ENCODE data around the gene CHRNA10.
"Not testable (repeated sequence)": the region's sequence is repeated elsewhere in the genome, so short reads cannot be mapped to it uniquely, and the experiment has no call there.

CHRNA10 gene

DNA sequence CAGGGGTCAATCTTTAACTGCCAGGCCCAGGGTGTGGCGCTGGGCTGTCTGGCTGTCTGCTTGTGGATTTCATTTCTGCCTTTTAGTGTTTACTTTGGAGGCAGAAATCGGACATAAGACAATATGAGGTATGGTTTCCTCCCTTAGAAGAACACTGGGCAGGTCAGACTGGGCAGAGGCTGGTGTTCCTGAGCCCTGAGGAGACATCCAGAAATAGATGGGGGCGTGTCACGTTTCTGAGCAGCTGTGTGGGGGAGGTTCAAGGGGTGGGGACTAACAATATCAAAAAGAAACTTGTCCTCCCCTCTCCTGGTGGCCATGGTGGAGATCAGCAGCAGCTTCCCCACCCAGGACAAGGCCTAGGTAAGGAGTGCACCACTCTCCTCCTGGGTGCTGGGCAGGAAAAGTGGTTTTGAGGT is 26.4 kb downstream of the CHRNA10 start, which contains the start of gene ART1:
Gene ART1, plus strand, starts transcription at position 312 of the 419 bp plus-strand sequence. CDS start 14,086 bp downstream, outside the sequence.
- Histone ChIP-seq H4K20me1 (ENCODE audit: control insufficient read depth, insufficient read depth, low read depth, low read length) (no peaks in the 10 kb centered on the region), H3K79me2 (ENCODE audit: control insufficient read depth, low read length) (no peaks in the 10 kb centered on the region), H3K9me3 (ENCODE audit: control insufficient read depth, insufficient read depth, low read length) (no peaks in the 10 kb centered on the region), H3K36me3 (ENCODE audit: control insufficient read depth, low read length) (no peaks in the 10 kb centered on the region), H3K4me3 (ENCODE audit: low read length) (no peak within 1 kb of the TSS), H3K4me1 (ENCODE audit: control insufficient read depth, low read length) (no peaks in the 10 kb centered on the region), H3K27ac (ENCODE audit: low read depth, low read length) (no peak within 1 kb of the TSS), H3F3A (ENCODE audit: control insufficient read depth, insufficient read depth) (no peaks in the 10 kb centered on the region), H3K27me3 (ENCODE audit: control insufficient read depth, low read length) (no peaks in the 10 kb centered on the region), H3K9me2 (replicated peaks; ENCODE audit: control insufficient read depth, low read length) (no peaks in the 10 kb centered on the region), H3K4me2 (ENCODE audit: low read length) (no peak within 1 kb of the TSS)
- no peak for TF ChIP-seq EZH2phosphoT487 (IDR thresholded peaks at IDR 0.05; ENCODE audit: borderline replicate concordance, low read length)
- TF ChIP-seq, protein P1, sequence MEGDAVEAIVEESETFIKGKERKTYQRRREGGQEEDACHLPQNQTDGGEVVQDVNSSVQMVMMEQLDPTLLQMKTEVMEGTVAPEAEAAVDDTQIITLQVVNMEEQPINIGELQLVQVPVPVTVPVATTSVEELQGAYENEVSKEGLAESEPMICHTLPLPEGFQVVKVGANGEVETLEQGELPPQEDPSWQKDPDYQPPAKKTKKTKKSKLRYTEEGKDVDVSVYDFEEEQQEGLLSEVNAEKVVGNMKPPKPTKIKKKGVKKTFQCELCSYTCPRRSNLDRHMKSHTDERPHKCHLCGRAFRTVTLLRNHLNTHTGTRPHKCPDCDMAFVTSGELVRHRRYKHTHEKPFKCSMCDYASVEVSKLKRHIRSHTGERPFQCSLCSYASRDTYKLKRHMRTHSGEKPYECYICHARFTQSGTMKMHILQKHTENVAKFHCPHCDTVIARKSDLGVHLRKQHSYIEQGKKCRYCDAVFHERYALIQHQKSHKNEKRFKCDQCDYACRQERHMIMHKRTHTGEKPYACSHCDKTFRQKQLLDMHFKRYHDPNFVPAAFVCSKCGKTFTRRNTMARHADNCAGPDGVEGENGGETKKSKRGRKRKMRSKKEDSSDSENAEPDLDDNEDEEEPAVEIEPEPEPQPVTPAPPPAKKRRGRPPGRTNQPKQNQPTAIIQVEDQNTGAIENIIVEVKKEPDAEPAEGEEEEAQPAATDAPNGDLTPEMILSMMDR (IDR thresholded peaks at IDR 0.05; ENCODE audit: low read depth, low read length, poor library complexity, severe bottlenecking) = no peak

DNA sequence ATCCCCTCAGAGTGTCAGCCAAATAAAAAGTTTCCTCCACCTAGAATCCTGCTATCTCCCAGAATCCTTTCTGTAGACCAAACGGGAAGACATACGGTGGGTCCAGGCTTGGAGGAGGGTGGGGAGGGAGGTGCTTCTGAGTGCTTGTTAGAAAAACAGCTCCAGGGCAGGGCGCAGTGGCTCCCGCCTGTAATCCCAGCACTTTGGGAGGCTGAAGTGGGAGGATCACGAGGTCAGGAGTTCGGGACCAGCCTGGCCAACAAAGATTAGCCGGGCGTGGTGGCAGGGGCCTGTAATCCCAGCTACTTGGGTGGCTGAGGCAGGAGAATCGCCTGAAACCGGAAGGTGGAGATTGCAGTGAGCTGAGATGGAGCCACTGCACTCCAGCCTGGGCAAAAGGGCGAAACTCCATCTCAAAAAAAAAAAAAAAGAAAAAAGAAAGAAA is 28.1 kb downstream of the CHRNA10 start:
- not testable (repeated sequence) for H3K27ac ChIP-seq (ENCODE audit: low read depth, low read length); H3K4me2 ChIP-seq (ENCODE audit: low read length); H3K4me1 ChIP-seq (ENCODE audit: control insufficient read depth, low read length); H3K9me3 ChIP-seq (ENCODE audit: control insufficient read depth, insufficient read depth, low read length); H3K27me3 ChIP-seq (ENCODE audit: control insufficient read depth, low read length); H3F3A ChIP-seq (ENCODE audit: control insufficient read depth, insufficient read depth); H3K4me3 ChIP-seq (ENCODE audit: low read length); H3K79me2 ChIP-seq (ENCODE audit: control insufficient read depth, low read length); H3K9me2 ChIP-seq (replicated peaks; ENCODE audit: control insufficient read depth, low read length); H4K20me1 ChIP-seq (ENCODE audit: control insufficient read depth, insufficient read depth, low read depth, low read length); H3K36me3 ChIP-seq (ENCODE audit: control insufficient read depth, low read length)

DNA sequence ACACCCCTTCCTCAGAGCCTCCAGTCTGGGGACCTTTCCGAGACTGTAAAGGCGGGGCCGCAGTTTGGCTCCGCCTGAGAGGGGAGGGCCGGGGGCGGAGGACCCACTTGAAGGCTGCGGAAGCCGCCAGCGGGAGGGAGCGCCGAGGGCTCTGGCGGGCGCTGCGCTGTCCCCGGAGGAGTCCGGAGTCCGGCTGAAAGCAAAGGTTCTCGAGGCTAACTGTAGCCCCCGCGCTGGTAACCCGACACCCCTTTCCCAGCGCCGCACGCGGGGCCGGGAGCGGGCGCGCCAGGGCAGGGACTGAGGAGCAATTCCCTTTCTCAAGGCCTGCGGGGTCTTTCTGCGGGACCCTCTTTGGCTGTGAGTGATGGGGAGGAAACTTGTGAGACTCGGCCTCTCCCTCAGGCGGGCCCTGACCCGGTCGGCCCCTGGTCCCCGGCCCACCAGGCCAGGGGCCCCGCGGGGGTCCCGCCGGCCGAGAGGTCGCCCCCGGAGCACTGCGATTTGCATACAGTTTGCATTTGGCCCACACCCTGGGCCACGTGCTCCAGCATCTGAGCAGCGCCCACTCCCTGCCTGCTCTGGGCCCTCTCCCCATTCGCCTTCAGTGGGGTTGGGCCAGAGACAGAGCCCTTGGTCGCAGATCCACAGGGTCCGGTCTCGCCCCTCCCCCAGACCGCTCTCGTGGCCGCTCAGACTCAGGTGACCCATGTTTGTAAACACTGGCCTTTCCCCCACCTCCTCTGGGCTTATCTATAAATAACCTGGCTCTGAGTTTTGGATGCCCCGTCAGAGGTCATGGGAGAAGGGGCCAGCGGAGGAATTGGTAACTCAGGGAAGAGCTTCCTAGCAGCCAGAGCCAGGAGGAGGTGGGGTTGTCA is 28.9 kb downstream of the CHRNA10 start:
- Histone ChIP-seq H3K9me3 (ENCODE audit: control insufficient read depth, insufficient read depth, low read length) (no peaks in the 10 kb centered on the region), H3F3A (ENCODE audit: control insufficient read depth, insufficient read depth) (no peaks in the 10 kb centered on the region), H3K4me1 (ENCODE audit: control insufficient read depth, low read length) (no peaks in the 10 kb centered on the region), H3K36me3 (ENCODE audit: control insufficient read depth, low read length) (no peaks in the 10 kb centered on the region), H3K27ac (ENCODE audit: low read depth, low read length) (no peak overlapping the region), H3K4me2 (ENCODE audit: low read length) (no peak overlapping the region), H3K9me2 (replicated peaks; ENCODE audit: control insufficient read depth, low read length) (no peaks in the 10 kb centered on the region), H3K27me3 (ENCODE audit: control insufficient read depth, low read length) (no peaks in the 10 kb centered on the region), H4K20me1 (ENCODE audit: control insufficient read depth, insufficient read depth, low read depth, low read length) (no peaks in the 10 kb centered on the region), H3K79me2 (ENCODE audit: control insufficient read depth, low read length) (no peaks in the 10 kb centered on the region), H3K4me3 (ENCODE audit: low read length) (no peak overlapping the region)
- TF ChIP-seq, protein P1 (IDR thresholded peaks at IDR 0.05; ENCODE audit: low read depth, low read length, poor library complexity, severe bottlenecking) = no peak
- TF ChIP-seq EZH2phosphoT487 (IDR thresholded peaks at IDR 0.05; ENCODE audit: borderline replicate concordance, low read length) = no peak

DNA sequence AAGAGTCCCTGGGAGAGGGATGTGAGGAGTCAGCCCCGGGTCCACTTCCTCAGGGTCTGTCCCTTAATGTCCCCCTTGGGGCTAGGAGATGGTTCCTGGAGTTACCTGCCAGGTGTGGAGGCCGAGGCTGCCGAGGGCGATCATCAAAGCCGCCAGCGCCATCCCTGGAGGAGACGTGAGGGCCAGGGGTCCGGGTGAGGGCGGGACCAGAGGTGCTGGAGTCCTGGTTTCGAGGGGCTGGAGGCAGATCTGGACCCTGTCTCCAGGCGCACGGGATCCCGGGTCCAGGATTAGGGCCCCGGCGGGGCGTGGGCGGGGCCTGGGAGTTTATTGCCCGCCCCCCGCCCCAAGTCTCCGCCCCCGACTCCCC is 29.5 kb downstream of the CHRNA10 start, which contains the start of gene ART5:
Gene ART5, minus strand, starts transcription at position 292 of the 370 bp plus-strand sequence. Its CDS starts 130 bp downstream, at position 162.
- H3K27ac ChIP-seq (ENCODE audit: low read depth, low read length) = no peak within 1 kb of the TSS
- no peaks in the 10 kb centered on the region for H3K4me1 ChIP-seq (ENCODE audit: control insufficient read depth, low read length)
- no peaks in the 10 kb centered on the region for H3K9me2 ChIP-seq (replicated peaks; ENCODE audit: control insufficient read depth, low read length)
- no peaks in the 10 kb centered on the region for H3K9me3 ChIP-seq (ENCODE audit: control insufficient read depth, insufficient read depth, low read length)
- no peak within 1 kb of the TSS for H3K4me3 ChIP-seq (ENCODE audit: low read length)
- H3K27me3 ChIP-seq (ENCODE audit: control insufficient read depth, low read length) = no peaks in the 10 kb centered on the region
- no peaks in the 10 kb centered on the region for H3K79me2 ChIP-seq (ENCODE audit: control insufficient read depth, low read length)
- no peak within 1 kb of the TSS for H3K4me2 ChIP-seq (ENCODE audit: low read length)
- H3F3A ChIP-seq (ENCODE audit: control insufficient read depth, insufficient read depth) = no peaks in the 10 kb centered on the region
- no peaks in the 10 kb centered on the region for H3K36me3 ChIP-seq (ENCODE audit: control insufficient read depth, low read length)
- no peaks in the 10 kb centered on the region for H4K20me1 ChIP-seq (ENCODE audit: control insufficient read depth, insufficient read depth, low read depth, low read length)
- TF ChIP-seq, protein P1 (IDR thresholded peaks at IDR 0.05; ENCODE audit: low read depth, low read length, poor library complexity, severe bottlenecking) = no peak
- TF ChIP-seq EZH2phosphoT487 (IDR thresholded peaks at IDR 0.05; ENCODE audit: borderline replicate concordance, low read length) = no peak
